Tongue (tissue), 2 donors: ENCODE data around the gene CDA. TPM values are rescaled to one million over a fixed set of nuclear protein-coding genes. Genes with fewer than 3 reads are reported as not detected.

ENCODE experiments used
- DNase-seq: peaks from one replicate; pipeline ENCODE4 v3.0.0-alpha.2; 2015
- total RNA-seq: library from RNA; depleted of rRNA; stranded (reverse); fragments of >200 nt; gene quantifications from one replicate; pipeline ENCODE4 v1.2.3, GENCODE V29; 2014

The CDA gene
- not detected for total RNA-seq

DNA sequence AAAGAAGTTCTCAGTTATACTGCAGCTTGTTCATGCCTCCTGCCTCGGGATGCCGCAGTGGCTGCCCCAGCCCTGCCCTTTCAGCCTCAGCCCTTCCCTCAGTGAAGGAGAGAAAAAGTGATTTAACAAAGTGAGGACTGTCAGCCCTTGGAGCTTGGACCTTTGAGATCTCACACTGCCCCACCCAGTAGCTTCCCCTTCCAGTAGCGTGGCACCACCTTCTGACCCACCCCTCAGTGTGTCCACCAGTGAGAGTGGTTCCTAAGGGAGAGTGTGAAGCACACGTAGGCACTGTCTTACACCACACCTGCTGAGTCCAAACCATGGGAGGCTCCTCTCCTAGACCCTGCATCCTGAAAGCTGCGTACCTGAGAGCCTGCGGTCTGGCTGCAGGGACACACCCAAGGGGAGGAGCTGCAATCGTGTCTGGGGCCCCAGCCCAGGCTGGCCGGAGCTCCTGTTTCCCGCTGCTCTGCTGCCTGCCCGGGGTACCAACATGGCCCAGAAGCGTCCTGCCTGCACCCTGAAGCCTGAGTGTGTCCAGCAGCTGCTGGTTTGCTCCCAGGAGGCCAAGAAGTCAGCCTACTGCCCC, at the start of gene CDA:
Gene CDA (plus strand): TSS at position 464 of the 592 bp plus-strand sequence. CDS start 33 bp downstream, at position 497.
- no peak for DNase-seq

DNA sequence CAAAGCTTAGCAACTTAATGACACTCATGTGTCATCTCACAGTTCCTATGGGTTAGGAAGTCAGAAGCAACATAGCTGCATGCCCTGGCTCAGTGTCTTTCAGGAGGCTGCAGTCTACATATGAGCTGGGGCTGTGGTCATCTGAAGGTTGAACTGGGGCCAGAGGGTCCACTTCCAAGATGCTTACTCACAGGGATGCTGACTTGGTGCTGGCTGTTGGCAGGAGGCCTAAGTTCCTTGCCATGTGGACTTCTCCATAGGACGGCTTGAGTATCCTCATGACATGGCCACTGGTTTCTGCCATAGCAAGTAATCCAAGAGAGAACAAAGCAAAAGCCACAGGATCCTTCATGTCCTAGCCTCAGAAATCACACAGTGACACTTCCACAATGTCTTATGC, 48.6 kb upstream of the CDA start:
- DNase-seq, result no peak

DNA sequence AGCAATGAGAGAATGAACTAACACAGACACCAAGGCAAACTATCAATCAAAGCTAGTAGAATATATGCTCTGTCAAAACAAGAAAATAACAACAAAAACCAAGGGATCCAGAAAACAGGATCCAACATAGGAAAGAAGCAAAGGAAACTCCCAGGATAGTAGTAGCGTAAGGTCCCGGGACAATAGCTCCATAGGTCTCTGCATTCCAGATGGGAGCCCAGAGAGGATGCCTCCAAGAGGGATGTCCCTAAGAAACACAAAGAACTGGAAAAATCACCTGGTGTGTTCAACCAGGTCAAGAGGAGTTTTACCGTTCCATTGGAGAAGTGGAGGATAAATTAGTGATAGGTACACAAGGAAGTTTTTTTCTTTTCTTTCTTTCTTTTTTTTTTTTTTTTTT, 42.3 kb upstream of the CDA start:
- DNase-seq, result no peak

DNA sequence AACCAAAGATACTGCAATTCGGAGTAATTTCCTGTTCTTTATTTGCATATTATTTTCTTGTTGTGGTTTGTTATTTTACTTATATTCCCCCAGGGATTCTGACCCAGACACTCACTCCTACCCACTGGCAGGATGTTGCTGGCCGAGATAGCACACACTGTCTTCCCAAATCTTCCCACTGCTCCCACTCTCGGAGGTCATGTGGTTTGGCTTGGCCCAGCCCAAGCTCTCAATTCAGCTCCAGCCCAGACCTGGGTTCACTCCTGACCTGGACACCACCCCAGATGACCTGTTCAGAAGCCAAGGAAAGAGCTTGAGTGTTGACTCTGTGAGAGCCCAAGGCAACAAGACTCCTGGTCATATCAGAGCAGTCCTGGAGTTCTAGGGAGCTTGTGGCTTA, 37.7 kb upstream of the CDA start:
- DNase-seq, result no peak

DNA sequence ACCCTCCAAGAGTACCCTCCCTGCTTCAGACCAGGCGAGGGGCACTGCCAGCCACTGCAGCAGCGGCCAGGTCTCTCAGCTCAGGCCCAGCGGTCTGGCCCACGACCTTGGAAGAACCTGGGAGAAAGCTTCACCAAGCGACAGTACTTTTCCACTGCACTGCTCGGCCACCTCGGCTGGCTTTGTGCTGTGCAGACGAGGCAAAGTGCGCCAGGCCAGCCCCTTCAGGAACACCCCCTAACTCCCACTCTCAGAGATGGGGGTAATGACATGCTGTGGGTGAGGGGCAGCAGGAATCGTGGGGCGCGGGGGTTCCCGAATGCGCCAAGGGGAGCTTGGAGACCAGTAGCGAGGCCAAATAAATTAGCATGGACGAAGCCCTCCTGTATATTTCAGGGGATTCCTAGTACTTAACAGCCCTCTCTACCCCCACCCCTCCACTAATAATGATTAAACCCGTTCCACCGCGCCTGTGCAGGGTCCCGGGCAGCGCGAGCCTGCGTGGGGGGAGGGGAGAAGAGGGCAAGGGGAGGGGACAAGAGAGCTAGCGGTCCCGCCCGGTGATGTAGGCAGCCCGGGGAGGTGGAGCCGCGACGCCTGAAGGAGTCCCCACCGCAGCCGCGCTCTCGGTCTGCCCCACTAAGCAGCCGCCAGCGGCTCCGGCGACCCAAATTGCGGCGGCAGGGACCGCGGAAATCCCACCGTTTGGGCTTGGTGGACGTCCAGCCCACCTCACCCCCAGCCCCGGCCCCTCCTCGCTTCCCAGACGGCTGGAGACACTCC, 36.8 kb upstream of the CDA start, which contains the start of gene FAM43B:
Gene FAM43B (plus strand): TSS at position 629 of the 783 bp plus-strand sequence. CDS start 401 bp downstream, outside the sequence.
- DNase-seq, result peak; percentile 91

DNA sequence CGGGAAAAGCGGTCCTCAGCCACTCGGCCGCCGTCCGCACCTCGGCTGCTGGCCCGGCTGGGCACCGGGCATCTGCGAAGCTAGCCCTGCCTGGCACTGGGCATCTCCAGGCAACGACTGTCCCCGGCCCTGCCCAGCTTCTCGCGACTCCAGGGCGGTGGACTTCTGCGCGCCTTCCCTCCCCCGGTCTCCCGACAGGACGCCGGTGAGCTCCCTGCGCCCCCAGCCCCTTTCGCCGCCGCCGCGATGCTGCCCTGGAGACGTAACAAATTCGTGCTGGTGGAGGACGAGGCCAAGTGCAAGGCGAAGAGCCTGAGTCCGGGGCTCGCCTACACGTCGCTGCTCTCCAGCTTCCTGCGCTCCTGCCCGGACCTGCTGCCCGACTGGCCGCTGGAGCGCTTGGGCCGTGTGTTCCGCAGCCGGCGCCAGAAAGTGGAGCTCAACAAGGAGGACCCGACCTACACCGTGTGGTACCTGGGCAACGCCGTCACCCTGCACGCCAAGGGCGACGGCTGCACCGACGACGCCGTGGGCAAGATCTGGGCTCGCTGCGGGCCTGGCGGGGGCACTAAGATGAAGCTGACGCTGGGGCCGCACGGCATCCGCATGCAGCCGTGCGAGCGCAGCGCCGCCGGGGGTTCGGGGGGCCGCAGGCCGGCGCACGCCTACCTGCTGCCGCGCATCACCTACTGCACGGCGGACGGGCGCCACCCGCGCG, 36.0 kb upstream of the CDA start:
- peak; percentile 18 for DNase-seq

DNA sequence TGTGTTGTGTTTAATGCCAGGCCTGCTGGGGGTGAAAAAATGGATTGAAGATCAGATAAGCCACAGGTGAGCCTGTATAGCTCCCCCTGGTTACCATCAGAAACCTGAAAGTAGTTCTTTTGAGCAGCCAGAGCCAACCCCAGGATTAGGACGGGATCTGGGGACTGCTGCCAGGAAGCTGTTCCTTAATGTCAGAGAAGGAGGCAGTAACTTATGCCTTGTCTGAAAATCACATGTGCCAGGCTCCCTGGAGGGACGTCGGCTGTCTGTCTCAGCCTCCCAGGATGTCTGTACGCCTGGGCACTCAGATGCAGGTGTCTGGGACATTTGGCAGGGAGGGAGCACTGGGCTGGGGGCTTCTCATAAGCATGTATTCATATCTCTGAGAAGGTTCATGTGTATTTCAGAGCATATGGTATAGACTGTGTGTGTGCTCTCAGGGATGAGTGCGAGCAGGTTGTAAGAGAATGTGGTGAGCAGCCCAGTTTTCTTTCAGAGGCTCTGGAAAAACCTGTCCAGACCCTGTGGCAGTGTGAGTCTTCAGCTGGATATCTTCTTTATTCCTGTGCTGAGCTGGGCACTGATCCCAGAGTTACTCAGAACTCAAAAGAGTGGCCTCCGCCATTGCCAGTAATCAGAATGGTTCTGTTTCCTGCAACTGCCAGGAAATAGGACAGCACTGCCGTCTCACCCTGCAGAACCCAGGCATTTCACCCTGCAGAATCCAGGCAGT, 33.7 kb upstream of the CDA start:
- DNase-seq, result peak; percentile 15

DNA sequence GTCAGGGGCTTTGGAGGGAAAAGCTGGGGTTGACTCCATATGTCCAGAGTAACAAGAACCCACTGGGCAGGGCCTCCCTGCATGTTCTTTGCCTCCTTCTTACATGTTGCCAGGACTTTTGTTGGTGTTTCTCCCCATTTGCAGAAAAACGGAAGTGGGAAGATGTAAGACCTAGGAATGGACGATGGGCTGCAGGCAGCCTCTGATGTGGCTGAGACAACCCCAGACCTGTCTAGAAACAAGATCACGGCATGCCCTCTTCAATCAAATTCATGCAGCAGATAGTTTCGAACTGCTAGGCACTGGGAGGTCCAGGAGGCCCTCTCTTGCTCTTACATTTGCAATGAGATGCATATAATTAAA, 33.2 kb upstream of the CDA start:
- DNase-seq, result no peak

DNA sequence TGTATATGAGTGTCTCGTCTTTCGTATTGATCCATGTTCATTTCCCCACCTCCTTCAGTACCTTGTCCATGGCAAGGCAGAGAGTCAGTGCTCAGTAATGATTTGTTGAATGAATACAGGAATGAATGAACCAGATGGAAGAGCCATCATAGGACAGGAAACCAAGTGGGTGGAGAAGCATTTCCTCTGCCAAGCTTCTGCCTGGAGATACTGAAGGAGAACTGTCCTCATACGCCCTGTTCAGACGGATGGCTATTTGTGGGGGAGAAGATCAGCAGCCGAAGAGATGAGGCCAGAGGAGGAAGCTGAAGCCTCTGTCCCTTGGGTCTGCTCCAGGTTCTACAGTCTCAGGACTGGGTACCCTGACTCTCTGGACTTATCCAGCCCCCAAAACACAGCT, 30.7 kb upstream of the CDA start:
- DNase-seq, result no peak

DNA sequence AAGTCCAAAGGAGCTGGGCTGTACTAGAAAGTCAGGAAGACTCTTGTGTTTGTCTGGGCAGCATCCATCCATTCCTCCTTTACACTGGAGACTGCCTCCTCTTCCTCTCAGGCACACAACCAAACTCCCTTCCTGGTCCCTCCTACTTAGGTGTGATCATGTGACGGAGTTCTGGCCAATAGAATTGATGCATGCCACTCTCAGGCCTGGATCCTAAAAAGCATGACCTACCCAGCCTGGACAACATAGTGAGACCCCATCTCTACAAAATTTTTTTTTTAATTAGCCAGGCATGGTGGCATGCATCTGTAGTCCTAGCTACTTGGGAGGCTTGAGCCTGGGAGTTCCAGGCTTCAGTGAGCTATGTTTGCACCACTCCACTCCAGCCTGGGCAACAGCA, 27.9 kb upstream of the CDA start:
- no peak for DNase-seq

DNA sequence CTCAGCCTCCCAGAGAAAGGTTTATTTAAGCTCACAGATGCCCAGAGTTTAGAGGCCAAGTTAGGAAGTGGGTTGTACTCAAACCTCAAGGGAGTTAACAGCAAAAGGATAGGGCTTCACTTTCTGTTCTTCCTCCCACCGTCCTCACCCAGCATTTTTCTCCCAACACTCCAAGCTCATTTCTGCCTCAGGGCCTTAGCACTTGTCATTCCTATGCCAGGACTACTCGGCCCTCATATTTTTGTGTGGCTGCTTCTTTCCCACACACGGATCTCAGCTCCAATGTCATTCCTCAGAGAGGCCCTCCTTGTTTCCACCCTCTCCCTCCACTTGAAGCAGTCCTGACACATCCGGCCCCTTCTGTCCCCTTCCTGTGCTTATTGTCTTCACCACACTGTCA, 23.7 kb upstream of the CDA start:
- DNase-seq, result no peak

DNA sequence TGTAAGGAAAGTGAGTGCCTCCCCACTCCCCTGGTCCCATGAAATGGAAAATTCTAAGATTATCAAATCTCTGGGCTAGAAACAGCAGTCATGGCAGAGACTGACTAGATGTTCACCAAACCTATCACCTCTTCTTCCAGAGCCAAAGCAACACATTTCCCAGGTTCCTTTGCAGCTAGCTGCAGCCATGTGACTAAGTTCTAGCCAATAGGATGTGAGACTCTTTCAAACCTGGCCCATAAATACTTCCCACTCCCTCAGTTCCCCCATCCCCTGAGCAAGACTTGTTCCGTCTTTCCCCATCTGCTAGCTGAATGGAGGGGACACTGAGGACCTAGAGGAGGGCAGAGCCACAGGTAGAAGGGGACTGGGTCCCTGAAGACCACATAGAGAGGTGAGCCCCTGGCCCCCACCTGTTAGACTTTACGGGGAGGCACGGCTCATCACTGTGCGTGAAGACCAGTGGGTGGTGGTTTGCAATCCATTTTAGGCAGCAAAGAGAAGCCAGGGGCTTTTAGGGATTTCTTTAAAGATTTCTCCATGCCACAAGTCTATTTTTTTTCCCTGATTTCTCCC, 19.3 kb upstream of the CDA start:
- DNase-seq, result no peak

DNA sequence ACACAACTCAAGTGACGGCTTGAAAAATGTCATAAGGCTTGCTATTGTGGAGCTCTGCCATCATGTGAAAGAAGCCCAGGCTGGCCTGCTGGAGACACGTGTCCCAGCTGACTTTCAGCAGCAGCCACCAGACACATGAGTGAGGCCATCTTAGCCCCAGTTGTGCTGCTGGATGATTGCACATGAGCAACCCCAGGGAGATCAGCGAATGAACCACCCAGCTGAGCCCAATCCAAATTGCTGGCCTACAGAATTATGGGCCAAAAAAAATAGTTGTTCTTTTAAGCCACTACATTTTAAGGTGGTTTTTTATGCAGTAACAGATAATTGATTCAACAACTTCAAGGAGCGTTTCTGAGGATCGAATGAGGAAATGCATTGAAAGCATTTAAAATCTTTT, 17.5 kb upstream of the CDA start:
- DNase-seq, result no peak

DNA sequence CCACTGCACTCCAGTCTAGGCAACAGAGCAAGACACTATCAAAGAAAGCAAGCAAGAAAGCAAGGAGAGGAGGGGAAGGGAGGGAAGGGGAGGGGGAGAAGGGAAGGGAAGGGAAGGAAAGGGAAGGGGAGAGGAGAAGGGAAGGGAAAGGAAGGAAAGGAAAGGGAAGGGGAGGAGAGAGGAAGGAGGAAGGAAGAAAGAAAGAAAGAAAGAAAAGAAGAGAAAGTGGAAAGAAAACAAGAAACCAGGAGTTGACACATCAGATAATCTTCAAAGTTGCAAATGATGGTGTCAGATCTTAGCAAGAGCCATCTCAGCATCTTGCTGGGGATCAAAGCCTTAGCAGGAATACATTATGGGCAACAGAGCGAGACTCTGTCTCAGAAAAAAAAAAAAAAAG, 14.9 kb upstream of the CDA start:
- DNase-seq, result no peak

DNA sequence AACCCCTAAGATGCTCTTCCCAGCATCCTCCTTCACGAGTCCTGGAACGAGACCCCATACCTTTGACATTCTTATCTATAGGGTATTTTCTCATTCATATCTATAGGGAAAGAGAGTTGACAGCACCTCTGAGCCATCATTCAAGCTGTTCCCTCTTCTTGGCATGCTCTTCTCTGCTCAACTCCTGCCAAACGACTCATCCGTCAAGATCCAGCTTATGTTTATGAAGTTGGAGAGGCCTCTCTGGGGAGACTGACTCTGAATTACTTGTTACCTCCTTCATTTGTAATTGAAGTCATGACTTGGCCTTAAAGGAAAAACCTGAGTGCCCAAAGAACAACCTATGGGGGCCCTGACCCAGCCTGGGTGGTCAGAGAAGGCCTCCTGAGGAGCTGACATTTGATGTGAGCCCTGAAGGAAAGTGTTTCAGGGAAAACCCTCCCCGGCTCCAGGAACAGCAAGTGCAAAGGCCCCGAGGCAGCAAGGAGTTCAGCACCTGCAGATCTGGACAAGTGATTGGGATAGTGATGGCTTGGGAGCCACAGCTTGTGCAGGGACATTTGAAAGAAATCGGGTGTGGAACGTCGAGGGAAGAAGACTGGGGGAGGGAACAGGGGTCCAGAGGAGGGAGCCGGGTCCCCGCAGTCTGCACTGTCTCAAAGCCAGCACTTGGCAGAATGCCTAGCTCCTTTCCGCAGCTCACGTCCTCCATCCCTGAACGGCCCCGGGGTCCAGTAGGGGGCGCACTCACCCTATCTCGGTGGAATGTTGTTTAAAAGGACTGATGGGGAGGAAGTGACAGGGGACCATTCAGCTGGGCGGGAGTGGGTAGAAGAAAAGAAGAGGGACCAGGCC, 14.0 kb upstream of the CDA start:
- peak; percentile 77 for DNase-seq

DNA sequence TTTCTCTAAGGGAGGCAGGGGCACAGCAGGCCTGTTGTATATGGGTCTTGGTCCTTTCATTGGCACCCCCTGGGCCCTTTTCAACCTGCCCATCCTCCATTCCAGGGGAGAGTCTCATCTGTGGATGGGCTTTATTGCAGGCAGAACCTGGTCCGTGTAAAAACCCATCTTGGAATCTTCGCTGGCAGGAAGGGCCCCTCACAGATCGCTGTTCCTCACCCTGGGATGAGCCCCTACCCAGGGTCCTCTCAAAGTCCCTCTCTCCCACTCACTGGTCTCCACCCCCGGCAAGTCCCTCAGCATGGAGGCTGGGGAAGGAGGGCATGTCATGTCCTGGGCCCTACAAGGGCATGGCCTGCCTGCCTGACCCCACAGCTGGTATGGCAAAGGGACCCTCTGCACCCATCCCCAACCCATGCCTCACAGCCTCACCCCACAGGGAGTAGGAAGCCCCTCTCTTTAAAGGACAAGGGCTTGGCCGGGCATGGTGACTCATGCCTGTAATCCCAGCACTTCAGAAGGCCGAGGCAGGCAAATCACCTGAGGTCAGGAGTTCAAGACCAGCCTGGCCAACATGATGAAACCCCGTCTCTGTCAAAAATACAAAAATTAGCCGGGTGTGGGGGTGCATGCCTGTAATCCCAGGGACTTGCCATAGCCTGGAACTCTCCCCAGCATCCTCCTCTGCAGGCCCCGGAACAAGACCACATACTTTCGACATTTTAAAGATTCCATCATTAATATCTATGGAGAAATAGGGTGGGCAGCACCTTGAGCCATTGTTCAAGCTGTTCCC, 13.2 kb upstream of the CDA start:
- DNase-seq, result no peak

DNA sequence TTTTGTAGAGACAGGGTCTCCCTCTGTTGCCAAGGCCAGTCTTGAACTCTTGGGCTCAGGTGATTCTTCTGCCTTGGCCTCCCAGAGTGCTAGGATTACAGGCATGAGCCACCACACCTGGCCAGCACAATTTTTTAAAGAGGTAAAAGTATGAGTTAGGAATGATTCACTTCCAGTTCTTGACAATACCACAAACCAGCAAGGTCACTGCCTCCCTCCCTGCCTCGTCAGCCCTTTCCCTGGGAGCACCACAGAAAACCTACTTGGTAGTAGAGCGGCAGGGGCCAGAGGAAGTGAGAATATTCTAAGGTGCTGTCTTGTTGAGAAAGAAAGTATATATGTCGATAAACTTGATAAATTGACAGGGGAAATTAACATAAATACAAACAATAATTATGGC, 10.8 kb upstream of the CDA start:
- DNase-seq, result no peak

DNA sequence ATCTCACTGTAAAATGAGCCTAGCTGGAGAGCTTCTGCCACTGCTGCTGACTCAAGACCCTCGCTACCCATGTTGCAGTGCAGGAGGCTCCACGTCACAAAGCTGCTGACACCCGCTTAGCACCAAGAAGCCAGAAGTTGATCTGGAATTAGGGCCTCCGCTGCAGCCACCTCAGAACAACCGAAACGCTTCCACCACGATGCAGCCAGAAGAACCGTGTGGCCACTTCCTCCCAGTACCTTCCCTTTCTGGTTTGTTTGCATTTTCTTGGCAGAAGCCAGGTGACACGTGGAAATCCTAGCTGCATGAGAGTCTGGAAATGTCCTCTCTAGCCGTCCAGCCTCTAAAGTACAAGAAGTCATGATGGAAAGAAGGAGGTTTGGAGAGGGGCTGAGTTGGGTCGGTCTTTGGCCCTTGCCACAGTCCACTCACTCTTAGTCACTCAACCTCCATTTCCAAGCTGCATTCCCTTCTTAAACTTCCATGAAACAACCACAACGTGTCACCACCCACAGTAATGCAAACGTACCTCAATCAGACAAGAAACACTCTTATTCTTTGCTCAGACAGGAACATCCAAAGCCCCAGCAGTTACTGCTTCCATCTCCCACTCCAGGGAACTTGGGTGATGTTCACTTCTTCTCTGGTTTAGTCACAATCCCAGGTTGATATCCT, 10.0 kb upstream of the CDA start:
- DNase-seq, result no peak

DNA sequence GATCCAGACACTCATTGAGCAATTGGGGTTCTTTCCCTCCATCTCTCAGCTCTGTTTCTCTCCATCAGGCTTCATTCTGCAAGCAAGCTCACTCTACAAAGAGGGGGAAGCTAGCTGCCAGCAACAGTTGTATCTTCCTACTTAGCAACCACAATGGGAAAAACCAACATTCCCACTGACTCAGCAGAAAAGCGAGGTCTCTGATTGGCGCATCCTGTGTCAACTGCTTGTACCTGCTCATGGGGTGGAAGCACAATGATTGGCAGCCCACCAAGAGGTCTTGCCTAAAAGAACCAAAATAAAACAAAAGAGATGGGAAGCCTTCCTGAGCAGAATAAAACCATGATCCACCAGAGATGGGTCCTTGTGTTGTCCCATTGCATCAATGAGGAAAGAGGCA, 4.0 kb upstream of the CDA start:
- no peak for DNase-seq
